Ectodermal cell (in vitro differentiated cells): ENCODE results near the gene DNA2. TPM values are rescaled to one million over a fixed set of nuclear protein-coding genes. Genes with fewer than 3 reads are reported as not detected.
"Not testable (repeated sequence)": the region's sequence is repeated elsewhere in the genome, so short reads cannot be mapped to it uniquely, and the experiment has no call there.

ENCODE experiments used
- H3K27ac ChIP-seq: 2 replicates; pipeline ENCODE4 v1.7.0; 2013; ENCODE audit warnings: mild to moderate bottlenecking, low read depth, low read length; ENCODE audit not compliant: insufficient read depth, poor library complexity, severe bottlenecking
- H3K27me3 ChIP-seq: 2 replicates; pipeline ENCODE4 v1.7.0; 2013; ENCODE audit warnings: mild to moderate bottlenecking, low read length; ENCODE audit not compliant: insufficient read depth, control insufficient read depth, poor library complexity, severe bottlenecking
- H3K36me3 ChIP-seq: one replicate; pipeline ENCODE4 v1.7.0; 2013; ENCODE audit warnings: low read length; ENCODE audit not compliant: control insufficient read depth, insufficient read depth
- H3K4me1 ChIP-seq: one replicate; pipeline ENCODE4 v1.7.0; 2013; ENCODE audit warnings: low read length; ENCODE audit not compliant: control insufficient read depth, insufficient read depth
- H3K4me3 ChIP-seq: 2 replicates; pipeline ENCODE4 v1.7.0; 2013; ENCODE audit warnings: low read depth, low read length, control low read depth; ENCODE audit not compliant: insufficient read depth
- H3K9me3 ChIP-seq: 2 replicates; pipeline ENCODE4 v1.7.0; 2013; ENCODE audit warnings: mild to moderate bottlenecking, low read length, moderate library complexity; ENCODE audit not compliant: control insufficient read depth
- WGBS, 2 experiments: methylation state at CpG; one replicate each; pipeline ENCODE4 v1.1.7; 2013; ENCODE audit warnings: missing lambda C conversion rate in 2 of 2; 5-methylcytosine and 5-hydroxymethylcytosine counted together
- polyA plus RNA-seq, 4 experiments: library from polyadenylated mRNA; stranded (reverse); fragments of 50-300 nt; gene quantifications; one replicate each; pipeline ENCODE4 v1.2.3, GENCODE V29; 2013

DNA2 gene
- polyA plus RNA-seq (2013, experiment 1 of 4), result 40.5 TPM
- polyA plus RNA-seq (2013, experiment 2 of 4), result 41.5 TPM
- 26.7 TPM for polyA plus RNA-seq (2013, experiment 3 of 4)
- 25.3 TPM for polyA plus RNA-seq (2013, experiment 4 of 4)

- Histone ChIP-seq H3K4me1 (no peaks in the 10 kb centered on the region), H3K36me3 (peaks cover 22% of the 10 kb centered on the region), H3K4me3 (peak within 1 kb of the TSS; percentile 93), H3K27ac (peak within 1 kb of the TSS; percentile 93), H3K9me3 (no peaks in the 10 kb centered on the region), H3K27me3 (no peaks in the 10 kb centered on the region)
- WGBS, 2 experiments, result 8 to 9% methylated on average over 46 of the region's 46 CpGs
Measured at GRCh38 chr10:68471586-68472408, at the start of gene DNA2. Gene DNA2, minus strand, starts transcription at chr10:68471973. Its CDS starts 109 bp downstream, at chr10:68471864.

- 94 to 95% methylated on average over 9 to 10 of the region's 11 CpGs for WGBS, 2 experiments
- not testable (repeated sequence) for H3K27me3 ChIP-seq
Measured at GRCh38 chr10:68518609-68519008, 46.8 kb upstream of the DNA2 start.

GRCh38 chr10:68517188-68517587 lies 45.4 kb upstream of the DNA2 start:
- no peaks in the 10 kb centered on the region for H3K4me1 ChIP-seq
- H3K4me3 ChIP-seq, result no peak overlapping the region
- 92 to 97% methylated on average over 3 to 4 of the region's 5 CpGs for WGBS, 2 experiments
- no peak overlapping the region for H3K27ac ChIP-seq
- no peaks in the 10 kb centered on the region for H3K27me3 ChIP-seq
- H3K36me3 ChIP-seq, result no peaks in the 10 kb centered on the region
- H3K9me3 ChIP-seq, result no peaks in the 10 kb centered on the region

More at GRCh38 chr10:68518609-68519008, 46.8 kb upstream of the DNA2 start:
- not testable (repeated sequence) for H3K27ac ChIP-seq, H3K9me3 ChIP-seq, H3K4me1 ChIP-seq, H3K4me3 ChIP-seq, H3K36me3 ChIP-seq

- H3K27ac ChIP-seq, result no peak overlapping the region
- WGBS, 2 experiments, result 70 to 76% methylated on average over 4 of the region's 4 CpGs
Measured at GRCh38 chr10:68516766-68517165, 45.0 kb upstream of the DNA2 start.

GRCh38 chr10:68516216-68516615 lies 44.4 kb upstream of the DNA2 start:
- not testable (repeated sequence) for H3K27ac ChIP-seq, H3K36me3 ChIP-seq
- WGBS, 2 experiments, result 94 to 98% methylated on average over 2 of the region's 2 CpGs

More at GRCh38 chr10:68516766-68517165, 45.0 kb upstream of the DNA2 start:
- Histone ChIP-seq H3K9me3 (no peaks in the 10 kb centered on the region), H3K27me3 (no peaks in the 10 kb centered on the region), H3K36me3 (no peaks in the 10 kb centered on the region), H3K4me3 (no peak overlapping the region), H3K4me1 (no peaks in the 10 kb centered on the region)

GRCh38 chr10:68508090-68508489 lies 36.3 kb upstream of the DNA2 start:
- no peak overlapping the region for H3K4me3 ChIP-seq
- no peaks in the 10 kb centered on the region for H3K4me1 ChIP-seq
- WGBS, 2 experiments, result 96 to 98% methylated on average over 6 of the region's 6 CpGs
- H3K9me3 ChIP-seq, result no peaks in the 10 kb centered on the region
- no peaks in the 10 kb centered on the region for H3K36me3 ChIP-seq
- no peaks in the 10 kb centered on the region for H3K27me3 ChIP-seq
- no peak overlapping the region for H3K27ac ChIP-seq

More at GRCh38 chr10:68516216-68516615, 44.4 kb upstream of the DNA2 start:
- H3K4me3 ChIP-seq, H3K4me1 ChIP-seq, H3K9me3 ChIP-seq, H3K27me3 ChIP-seq: not testable (repeated sequence)

- H3K27me3 ChIP-seq, result no peaks in the 10 kb centered on the region
- H3K4me3 ChIP-seq, result no peak overlapping the region
- no peaks in the 10 kb centered on the region for H3K9me3 ChIP-seq
- no peaks in the 10 kb centered on the region for H3K4me1 ChIP-seq
- 97 to 98% methylated on average over 3 to 5 of the region's 5 CpGs for WGBS, 2 experiments
- H3K36me3 ChIP-seq, result no peaks in the 10 kb centered on the region
- no peak overlapping the region for H3K27ac ChIP-seq
Measured at GRCh38 chr10:68506411-68506810, 34.6 kb upstream of the DNA2 start.

GRCh38 chr10:68502846-68503245 lies 31.1 kb upstream of the DNA2 start:
- H3K36me3 ChIP-seq, result no peaks in the 10 kb centered on the region
- no peaks in the 10 kb centered on the region for H3K27me3 ChIP-seq
- WGBS, 2 experiments, result no CpG with 5 or more reads among the region's 1 CpG
- no peak overlapping the region for H3K4me3 ChIP-seq
- H3K27ac ChIP-seq, result no peak overlapping the region
- H3K9me3 ChIP-seq, result no peaks in the 10 kb centered on the region
- no peaks in the 10 kb centered on the region for H3K4me1 ChIP-seq

GRCh38 chr10:68501691-68502090 lies 29.9 kb upstream of the DNA2 start:
- no peaks in the 10 kb centered on the region for H3K9me3 ChIP-seq
- H3K4me3 ChIP-seq, result no peak overlapping the region
- WGBS, 2 experiments, result 93% methylated on average over 7 of the region's 7 CpGs
- H3K27me3 ChIP-seq, result no peaks in the 10 kb centered on the region
- no peaks in the 10 kb centered on the region for H3K4me1 ChIP-seq
- H3K36me3 ChIP-seq, result no peaks in the 10 kb centered on the region
- H3K27ac ChIP-seq, result no peak overlapping the region

GRCh38 chr10:68499544-68499943 lies 27.8 kb upstream of the DNA2 start:
- 93 to 96% methylated on average over 6 of the region's 6 CpGs for WGBS, 2 experiments
- no peaks in the 10 kb centered on the region for H3K27me3 ChIP-seq
- no peaks in the 10 kb centered on the region for H3K9me3 ChIP-seq
- H3K4me3 ChIP-seq, result no peak overlapping the region
- H3K36me3 ChIP-seq, result no peaks in the 10 kb centered on the region
- H3K4me1 ChIP-seq, result no peaks in the 10 kb centered on the region
- no peak overlapping the region for H3K27ac ChIP-seq
